Liver (tissue), 3 donors: ENCODE measurements around the gene PLEKHA7.

ENCODE experiments used
- CTCF ChIP-seq: fragments of 150-350 bp; IDR thresholded peaks from 2 replicates; pipeline ENCODE4 v1.5.1; 2017; ENCODE audit warnings: improper control_type of control experiment, low read depth, low read length; ENCODE audit not compliant: missing input control
- FOXA1 ChIP-seq: IDR thresholded peaks from 2 replicates; pipeline ENCODE4 v1.6.1; 2016; ENCODE audit warnings: antibody characterized with exemption
- GABPA ChIP-seq, 2 donors: IDR thresholded peaks in 1 of 2; conservative IDR thresholded peaks in 1 of 2; 2 replicates each; pipeline ENCODE4 v1.6.1; 2016; ENCODE audit warnings: antibody characterized with exemption in 2 of 2, mild to moderate bottlenecking in 1 of 2, moderate library complexity in 1 of 2
- JUND ChIP-seq, 2 donors: IDR thresholded peaks; 2 replicates each; pipeline ENCODE4 v1.6.1; 2016; ENCODE audit warnings: antibody characterized with exemption in 2 of 2
- MAX ChIP-seq: IDR thresholded peaks from 2 replicates; pipeline ENCODE4 v1.6.1; 2016; ENCODE audit warnings: antibody characterized with exemption
- REST ChIP-seq: IDR thresholded peaks from 2 replicates; pipeline ENCODE4 v1.6.1; 2016; ENCODE audit warnings: antibody characterized with exemption, mild to moderate bottlenecking
- TAF1 ChIP-seq: conservative IDR thresholded peaks from 2 replicates; pipeline ENCODE4 v1.6.1; 2016; ENCODE audit warnings: antibody characterized with exemption, mild to moderate bottlenecking
- YY1 ChIP-seq: IDR thresholded peaks from 2 replicates; pipeline ENCODE4 v1.6.1; 2016; ENCODE audit warnings: antibody characterized with exemption, mild to moderate bottlenecking
- ZBTB33 ChIP-seq: IDR thresholded peaks from 2 replicates; pipeline ENCODE4 v1.6.1; 2016; ENCODE audit warnings: antibody characterized with exemption
- TF ChIP-seq, protein P1 (sequence below): IDR thresholded peaks from 2 replicates; pipeline ENCODE4 v1.6.1; 2016; ENCODE audit warnings: antibody characterized with exemption
- donor health status: healthy.
- donor health status: healthy.

GRCh38 chr11:16780146-16780545 lies 234.1 kb downstream of the PLEKHA7 start:
- TF ChIP-seq CTCF (no peak), YY1 (no peak), JUND (IDR thresholded peaks at IDR 0.05) (no peak), TAF1 (no peak), MAX (no peak), FOXA1 (no peak), GABPA (IDR thresholded peaks at IDR 0.05 in 1 of 2, conservative IDR thresholded peaks at IDR 0.05 in 1 of 2) (no peak), REST (no peak), ZBTB33 (no peak)
- TF ChIP-seq, protein P1, sequence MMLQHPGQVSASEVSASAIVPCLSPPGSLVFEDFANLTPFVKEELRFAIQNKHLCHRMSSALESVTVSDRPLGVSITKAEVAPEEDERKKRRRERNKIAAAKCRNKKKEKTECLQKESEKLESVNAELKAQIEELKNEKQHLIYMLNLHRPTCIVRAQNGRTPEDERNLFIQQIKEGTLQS, result no peak
